GM12872 (cell line): ENCODE data around the gene HEMK1.

Source experiments
- CTCF ChIP-seq: IDR thresholded peaks from 3 replicates; pipeline ENCODE4 v1.5.1; 2011; ENCODE audit warnings: low read depth, mild to moderate bottlenecking, low read length, moderate library complexity; ENCODE audit not compliant: insufficient read depth

Gene HEMK1

GRCh38 chr3:50599716-50600118, 30.4 kb downstream of the HEMK1 start:
- no peak for TF ChIP-seq CTCF

GRCh38 chr3:50600141-50600753, 30.9 kb downstream of the HEMK1 start:
- TF ChIP-seq CTCF = no peak

- no peak for TF ChIP-seq CTCF
Measured at GRCh38 chr3:50600841-50601591, 31.7 kb downstream of the HEMK1 start.

- TF ChIP-seq CTCF = no peak
Measured at GRCh38 chr3:50602595-50603191, 33.4 kb downstream of the HEMK1 start.

- TF ChIP-seq CTCF = no peak
Measured at GRCh38 chr3:50603261-50604109, 34.2 kb downstream of the HEMK1 start.

- TF ChIP-seq CTCF = no peak
Measured at GRCh38 chr3:50604110-50604621, 34.8 kb downstream of the HEMK1 start.
